Measurements from ENCODE around the gene NCAPG2.

DNA sequence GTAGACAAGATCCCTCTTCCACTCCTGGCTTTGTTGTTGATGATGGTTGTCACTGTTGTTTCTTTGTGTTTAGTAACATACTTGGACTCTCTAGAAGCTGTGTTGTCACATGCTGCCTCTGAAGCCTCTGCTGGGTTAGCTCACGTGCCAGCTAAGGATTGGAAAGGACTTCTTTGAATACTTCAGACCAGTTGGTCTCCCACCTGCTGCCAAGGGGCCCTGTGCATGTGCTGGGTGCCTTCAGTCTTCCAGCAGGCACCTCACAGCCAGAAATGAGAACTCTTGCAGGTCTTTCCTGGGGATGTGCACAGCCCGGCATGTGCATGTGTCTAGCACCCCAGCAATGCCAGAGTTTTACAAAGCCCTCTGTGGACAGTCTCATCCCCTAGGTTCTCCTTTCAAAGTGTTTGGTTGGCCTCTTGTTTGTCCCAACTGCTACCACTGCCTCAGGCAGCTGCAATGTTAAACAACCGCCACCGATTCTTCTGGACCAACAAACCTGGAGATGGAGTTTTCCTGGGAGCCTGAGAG is 21.7 kb upstream of the NCAPG2 start:
- TF ChIP-seq, protein P1, sequence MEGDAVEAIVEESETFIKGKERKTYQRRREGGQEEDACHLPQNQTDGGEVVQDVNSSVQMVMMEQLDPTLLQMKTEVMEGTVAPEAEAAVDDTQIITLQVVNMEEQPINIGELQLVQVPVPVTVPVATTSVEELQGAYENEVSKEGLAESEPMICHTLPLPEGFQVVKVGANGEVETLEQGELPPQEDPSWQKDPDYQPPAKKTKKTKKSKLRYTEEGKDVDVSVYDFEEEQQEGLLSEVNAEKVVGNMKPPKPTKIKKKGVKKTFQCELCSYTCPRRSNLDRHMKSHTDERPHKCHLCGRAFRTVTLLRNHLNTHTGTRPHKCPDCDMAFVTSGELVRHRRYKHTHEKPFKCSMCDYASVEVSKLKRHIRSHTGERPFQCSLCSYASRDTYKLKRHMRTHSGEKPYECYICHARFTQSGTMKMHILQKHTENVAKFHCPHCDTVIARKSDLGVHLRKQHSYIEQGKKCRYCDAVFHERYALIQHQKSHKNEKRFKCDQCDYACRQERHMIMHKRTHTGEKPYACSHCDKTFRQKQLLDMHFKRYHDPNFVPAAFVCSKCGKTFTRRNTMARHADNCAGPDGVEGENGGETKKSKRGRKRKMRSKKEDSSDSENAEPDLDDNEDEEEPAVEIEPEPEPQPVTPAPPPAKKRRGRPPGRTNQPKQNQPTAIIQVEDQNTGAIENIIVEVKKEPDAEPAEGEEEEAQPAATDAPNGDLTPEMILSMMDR (conservative IDR thresholded peaks at IDR 0.05; ENCODE audit: low read length), result no peak
- no peak for TF ChIP-seq EZH2phosphoT487 (IDR thresholded peaks at IDR 0.05; ENCODE audit: borderline replicate concordance, low read depth, low read length)
